ENCODE results near the gene KLK6. TPM values are rescaled to one million over a fixed set of nuclear protein-coding genes. Genes with fewer than 3 reads are reported as not detected.

KLK6 gene
- total and polyA plus RNA-seq, 2 of the 13 experiments (the other 11 are each of a cell fraction or from before 2014, with no cell fraction given) = 0.15 to 1.8 TPM

GRCh38 chr19:50949861-50950260 is 19.5 kb downstream of the KLK6 start:
- no peaks in the 10 kb centered on the region for H3K79me2 ChIP-seq (ENCODE audit: insufficient read depth, low read length)
- WGBS (ENCODE audit: low lambda C conversion rate) = 64% methylated on average over 17 of the region's 19 CpGs
- in situ Hi-C loops (cut with HindIII; ENCODE audit: extremely low pct_ligation_motif_present, low pct_unique_long_range_greater_than_20kb) = loop anchor here (25.0 kb wide), 1 partner anchor 137 kb away; the partner anchor contains the start of gene KLK14
- no peak for TF ChIP-seq MAFF (IDR thresholded peaks at IDR 0.05; ENCODE audit: low read depth, low read length)
- TF ChIP-seq, protein P1, sequence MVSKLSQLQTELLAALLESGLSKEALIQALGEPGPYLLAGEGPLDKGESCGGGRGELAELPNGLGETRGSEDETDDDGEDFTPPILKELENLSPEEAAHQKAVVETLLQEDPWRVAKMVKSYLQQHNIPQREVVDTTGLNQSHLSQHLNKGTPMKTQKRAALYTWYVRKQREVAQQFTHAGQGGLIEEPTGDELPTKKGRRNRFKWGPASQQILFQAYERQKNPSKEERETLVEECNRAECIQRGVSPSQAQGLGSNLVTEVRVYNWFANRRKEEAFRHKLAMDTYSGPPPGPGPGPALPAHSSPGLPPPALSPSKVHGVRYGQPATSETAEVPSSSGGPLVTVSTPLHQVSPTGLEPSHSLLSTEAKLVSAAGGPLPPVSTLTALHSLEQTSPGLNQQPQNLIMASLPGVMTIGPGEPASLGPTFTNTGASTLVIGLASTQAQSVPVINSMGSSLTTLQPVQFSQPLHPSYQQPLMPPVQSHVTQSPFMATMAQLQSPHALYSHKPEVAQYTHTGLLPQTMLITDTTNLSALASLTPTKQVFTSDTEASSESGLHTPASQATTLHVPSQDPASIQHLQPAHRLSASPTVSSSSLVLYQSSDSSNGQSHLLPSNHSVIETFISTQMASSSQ (IDR thresholded peaks at IDR 0.05; ENCODE audit: low read depth) = no peak
- TF ChIP-seq, protein P1 (CRISPR knock-in tag; IDR thresholded peaks at IDR 0.05; ENCODE audit: borderline replicate concordance) = no peak
- no peak for TF ChIP-seq ATF1 (CRISPR knock-in tag; IDR thresholded peaks at IDR 0.05)
- no peak for TF ChIP-seq CHD4 (IDR thresholded peaks at IDR 0.05; ENCODE audit: borderline replicate concordance, low read length)
- no peak for TF ChIP-seq ZNF7 (CRISPR knock-in tag; IDR thresholded peaks at IDR 0.05)
- no peak for TF ChIP-seq KLF13 (CRISPR knock-in tag; IDR thresholded peaks at IDR 0.05)
- TF ChIP-seq, protein P2, sequence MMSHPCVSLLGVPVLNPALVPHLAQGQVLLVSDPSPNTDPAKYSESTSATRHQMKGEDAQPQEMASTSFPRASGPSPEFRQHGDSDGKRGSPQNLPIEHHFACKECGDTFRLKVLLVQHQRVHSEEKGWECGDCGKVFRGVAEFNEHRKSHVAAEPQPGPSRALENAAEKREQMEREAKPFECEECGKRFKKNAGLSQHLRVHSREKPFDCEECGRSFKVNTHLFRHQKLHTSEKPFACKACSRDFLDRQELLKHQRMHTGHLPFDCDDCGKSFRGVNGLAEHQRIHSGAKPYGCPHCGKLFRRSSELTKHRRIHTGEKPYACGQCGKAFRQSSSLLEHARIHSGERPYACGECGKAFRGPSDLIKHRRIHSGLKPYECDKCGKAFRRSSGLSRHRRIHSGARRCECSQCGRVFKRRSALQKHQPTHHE (CRISPR knock-in tag; IDR thresholded peaks at IDR 0.05; ENCODE audit: borderline replicate concordance) = no peak
- TF ChIP-seq MIXL1 (CRISPR knock-in tag; IDR thresholded peaks at IDR 0.05) = no peak
- no peak for TF ChIP-seq KDM3A (CRISPR knock-in tag; IDR thresholded peaks at IDR 0.05; ENCODE audit: low read depth)
- no peak for TF ChIP-seq GABPA (IDR thresholded peaks at IDR 0.05; ENCODE audit: low read depth, low read length)
- TF ChIP-seq GABPA (CRISPR knock-in tag; IDR thresholded peaks at IDR 0.05; ENCODE audit: low read depth) = no peak
- TF ChIP-seq ZNF260 (CRISPR knock-in tag; IDR thresholded peaks at IDR 0.05; ENCODE audit: borderline replicate concordance, low read depth) = no peak
- TF ChIP-seq ZSCAN9 (CRISPR knock-in tag; IDR thresholded peaks at IDR 0.05; ENCODE audit: borderline replicate concordance) = no peak
- TF ChIP-seq ADNP (CRISPR knock-in tag; IDR thresholded peaks at IDR 0.05) = no peak
- no peak for TF ChIP-seq ZNF234 (CRISPR knock-in tag; conservative IDR thresholded peaks at IDR 0.05)
- no peak for TF ChIP-seq NR2C2 (CRISPR knock-in tag; IDR thresholded peaks at IDR 0.05; ENCODE audit: borderline replicate concordance)
- TF ChIP-seq CCAR2 (optimal IDR thresholded peaks at IDR 0.05; ENCODE audit: low read depth, low read length) = no peak
- no peak for TF ChIP-seq AFF4 (CRISPR knock-in tag; IDR thresholded peaks at IDR 0.05)

More at GRCh38 chr19:50949861-50950260, 19.5 kb downstream of the KLK6 start:
- Histone ChIP-seq H4K20me1 (ENCODE audit: insufficient read depth, low read length) (no peaks in the 10 kb centered on the region), H3K36me3 (replicated peaks in 1 of 2; ENCODE audit: control insufficient read depth in 1 of 2, insufficient read depth in 2 of 2, low read length in 2 of 2) (no peaks in the 10 kb centered on the region), H3K9ac (ENCODE audit: insufficient read depth, low read depth, low read length) (no peak overlapping the region), H3K4me2 (ENCODE audit: low read depth, low read length) (no peak overlapping the region), H3K27ac (ENCODE audit: extremely low read length, insufficient read depth, low read length) (no peak overlapping the region), H3K4me1 (ENCODE audit: insufficient read depth, low read length) (no peaks in the 10 kb centered on the region), H3K9me3 (ENCODE audit: low read length) (no peaks in the 10 kb centered on the region), H2AFZ (ENCODE audit: low read length) (no peak overlapping the region), H3K27me3 (ENCODE audit: control insufficient read depth in 1 of 2, insufficient read depth in 2 of 2, low read length in 2 of 2) (peaks cover 0 to 12% of the 10 kb centered on the region in 2 experiments; a peak in 2 of 5 replicates), H3K4me3 (replicated peaks in 1 of 3; ENCODE audit: insufficient read depth in 1 of 3, low read depth in 2 of 3, low read length in 3 of 3) (no peak overlapping the region)
- FAIRE-seq (no peak), ATAC-seq (no peak), DNase-seq (ENCODE audit: low spot score) (no peak)
- POLR2A ChIA-PET = no interaction called here
- BruUV-seq (replicated peaks) = no TSS peak
- intact Hi-C loops (cut with micrococcal nuclease; ENCODE audit: unreplicated experiment) = no loop called here
- CTCF ChIA-PET (ENCODE audit: low intra/inter-chr PET ratio, low total read pairs) = no interaction called here

Measured in HepG2 (cell line).